Measurements from ENCODE around the gene WDR77.

GRCh38 chr1:111490220-111490619 lies 41.2 kb upstream of the WDR77 start:
- TF ChIP-seq ATF2 (CRISPR knock-in tag; IDR thresholded peaks at IDR 0.05; ENCODE audit: borderline replicate concordance, low read depth) (no peak), NFYB (CRISPR knock-in tag; conservative IDR thresholded peaks at IDR 0.05; ENCODE audit: low read depth) (no peak), ESRRA (CRISPR knock-in tag; IDR thresholded peaks at IDR 0.05; ENCODE audit: borderline replicate concordance) (no peak), CTCF (IDR thresholded peaks at IDR 0.05) (no peak), ZNF121 (CRISPR knock-in tag; IDR thresholded peaks at IDR 0.05) (no peak), ZNF423 (CRISPR knock-in tag; IDR thresholded peaks at IDR 0.05) (no peak), KAT7 (CRISPR knock-in tag; IDR thresholded peaks at IDR 0.05; ENCODE audit: borderline replicate concordance) (no peak)
- TF ChIP-seq, protein P1, sequence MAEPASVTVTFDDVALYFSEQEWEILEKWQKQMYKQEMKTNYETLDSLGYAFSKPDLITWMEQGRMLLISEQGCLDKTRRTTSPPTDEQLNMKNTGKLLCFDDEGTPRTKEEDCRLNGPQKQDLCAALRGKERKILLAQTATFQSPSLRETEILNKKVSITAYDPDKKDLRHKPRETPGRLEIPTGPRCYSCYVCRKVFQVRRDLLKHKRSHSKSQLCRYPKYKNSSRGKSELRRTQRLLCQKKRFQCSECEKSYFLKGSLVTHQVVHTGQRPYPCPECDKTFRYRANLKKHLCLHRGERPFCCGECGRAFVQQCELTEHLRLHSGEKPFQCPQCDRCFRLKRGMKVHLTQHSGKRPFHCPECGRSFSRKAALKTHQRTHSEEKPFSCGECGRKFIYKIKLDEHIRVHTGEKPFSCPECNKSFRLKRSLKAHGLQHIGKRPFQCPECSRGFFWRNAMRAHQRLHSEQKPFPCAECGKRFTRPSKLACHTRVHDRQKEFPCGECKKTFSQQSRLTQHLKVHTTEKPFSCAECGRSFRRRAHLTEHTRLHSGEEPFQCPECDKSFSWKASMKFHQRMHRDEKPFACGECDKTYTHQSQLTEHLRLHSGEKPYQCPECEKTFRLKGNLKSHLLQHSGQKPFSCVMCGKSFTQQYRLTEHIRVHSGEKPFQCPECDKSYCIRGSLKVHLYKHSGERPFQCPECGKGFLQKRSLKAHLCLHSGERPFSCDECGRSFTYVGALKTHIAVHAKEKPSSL (CRISPR knock-in tag; conservative IDR thresholded peaks at IDR 0.05) = no peak

Data from WTC11 (cell line).